ENCODE measurements around the gene PGM5. TPM values are rescaled to one million over a fixed set of nuclear protein-coding genes. Genes with fewer than 3 reads are reported as not detected.

Gene PGM5
- total and polyA plus RNA-seq, 2 of the 4 experiments (the other 2 are of a cell fraction) = 8.3 to 14.7 TPM

DNA sequence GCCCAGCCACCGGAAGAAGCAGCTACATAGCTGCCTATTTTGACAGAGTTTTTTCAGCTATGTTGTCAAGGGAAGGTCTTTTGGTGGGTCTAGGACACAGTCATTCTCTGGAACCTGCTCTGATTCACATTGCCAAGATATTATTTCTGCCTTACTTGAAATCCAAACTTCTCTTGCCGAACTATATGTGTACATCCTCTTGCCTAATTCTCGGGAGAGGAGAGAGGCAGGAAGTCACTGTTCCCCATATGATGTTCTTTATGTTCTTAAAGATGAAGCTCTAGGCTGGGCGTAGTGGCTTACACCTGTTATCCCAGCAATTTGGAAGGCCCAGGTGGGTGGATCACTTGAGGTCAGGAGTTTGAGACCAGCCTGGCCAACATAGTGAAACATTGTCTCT is 175.7 kb downstream of the PGM5 start:
- dilution Hi-C loops (cut with HindIII; ENCODE audit: low sequenced_read_pairs, unreplicated experiment) = no loop called here
- Histone ChIP-seq H3K9me3 (ENCODE audit: control insufficient read depth, insufficient read depth, low read length) (no peaks in the 10 kb centered on the region), H3K36me3 (ENCODE audit: control insufficient read depth, insufficient read depth, low read length) (no peaks in the 10 kb centered on the region), H2BK5ac (ENCODE audit: low read depth, low read length, poor library complexity, severe bottlenecking) (no peak overlapping the region), H4K8ac (ENCODE audit: low read depth in 2 of 2, low read length in 2 of 2) (no peak overlapping the region), H2AFZ (replicated peaks; ENCODE audit: low read length, poor library complexity) (no peak overlapping the region), H4K91ac (ENCODE audit: insufficient read depth, low read depth, low read length) (no peak overlapping the region), H4K20me1 (ENCODE audit: insufficient read depth, low read length) (no peaks in the 10 kb centered on the region), H3K9me1 (ENCODE audit: insufficient read depth, low read length) (no peaks in the 10 kb centered on the region), H3K56ac (ENCODE audit: extremely low read depth, insufficient read depth, low read length) (no peak overlapping the region), H3K4me1 (ENCODE audit: control insufficient read depth, insufficient read depth, low read length) (no peaks in the 10 kb centered on the region), H3K79me1 (ENCODE audit: low read depth in 1 of 2, low read length in 2 of 2) (no peaks in the 10 kb centered on the region), H2BK15ac (ENCODE audit: low read depth, low read length) (no peak overlapping the region), H2BK20ac (ENCODE audit: low read depth, low read length) (no peak overlapping the region), H4K5ac (ENCODE audit: low read depth, low read length) (no peak overlapping the region), H3K27me3 (ENCODE audit: control insufficient read depth, insufficient read depth, low read length) (no peaks in the 10 kb centered on the region), H3K27ac (ENCODE audit: insufficient read depth, low read length) (no peak overlapping the region), H3K4ac (ENCODE audit: low read depth, low read length) (no peak overlapping the region), H3K9ac (ENCODE audit: low read depth, low read length) (no peak overlapping the region), H2AK9ac (replicated peaks; ENCODE audit: low read depth, low read length, poor library complexity) (no peak overlapping the region), H3K4me3 (ENCODE audit: insufficient read depth, low read depth, low read length) (no peak overlapping the region), H3K4me2 (ENCODE audit: low read depth, low read length) (no peak overlapping the region), H2AK5ac (ENCODE audit: low read depth, low read length) (no peak overlapping the region), H2BK120ac (ENCODE audit: low read depth, low read length) (no peak overlapping the region), H3K23ac (ENCODE audit: low read depth, low read length) (no peak overlapping the region), H3K18ac (ENCODE audit: low read depth, low read length) (no peak overlapping the region), H3K14ac (replicated peaks; ENCODE audit: low read depth, low read length) (no peak overlapping the region)
- no CpG with 5 or more reads among the region's 4 CpGs for WGBS, 2 experiments (ENCODE audit: extremely low coverage in 2 of 2, insufficient read length in 1 of 2)
- CTCF ChIA-PET = no interaction called here
- in situ Hi-C loops (cut with MboI; ENCODE audit: low sequenced_read_pairs) = no loop called here
- TF ChIP-seq, protein P1, sequence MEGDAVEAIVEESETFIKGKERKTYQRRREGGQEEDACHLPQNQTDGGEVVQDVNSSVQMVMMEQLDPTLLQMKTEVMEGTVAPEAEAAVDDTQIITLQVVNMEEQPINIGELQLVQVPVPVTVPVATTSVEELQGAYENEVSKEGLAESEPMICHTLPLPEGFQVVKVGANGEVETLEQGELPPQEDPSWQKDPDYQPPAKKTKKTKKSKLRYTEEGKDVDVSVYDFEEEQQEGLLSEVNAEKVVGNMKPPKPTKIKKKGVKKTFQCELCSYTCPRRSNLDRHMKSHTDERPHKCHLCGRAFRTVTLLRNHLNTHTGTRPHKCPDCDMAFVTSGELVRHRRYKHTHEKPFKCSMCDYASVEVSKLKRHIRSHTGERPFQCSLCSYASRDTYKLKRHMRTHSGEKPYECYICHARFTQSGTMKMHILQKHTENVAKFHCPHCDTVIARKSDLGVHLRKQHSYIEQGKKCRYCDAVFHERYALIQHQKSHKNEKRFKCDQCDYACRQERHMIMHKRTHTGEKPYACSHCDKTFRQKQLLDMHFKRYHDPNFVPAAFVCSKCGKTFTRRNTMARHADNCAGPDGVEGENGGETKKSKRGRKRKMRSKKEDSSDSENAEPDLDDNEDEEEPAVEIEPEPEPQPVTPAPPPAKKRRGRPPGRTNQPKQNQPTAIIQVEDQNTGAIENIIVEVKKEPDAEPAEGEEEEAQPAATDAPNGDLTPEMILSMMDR (conservative IDR thresholded peaks at IDR 0.05; ENCODE audit: low read depth, low read length) = no peak
- TF ChIP-seq RAD21 (IDR thresholded peaks at IDR 0.05; ENCODE audit: low read length) (no peak), BHLHE40 (IDR thresholded peaks at IDR 0.05; ENCODE audit: low read depth, low read length) (no peak), RCOR1 (IDR thresholded peaks at IDR 0.05; ENCODE audit: insufficient replicate concordance, low read length) (no peak), MAZ (IDR thresholded peaks at IDR 0.05; ENCODE audit: borderline replicate concordance, low read depth, low read length) (no peak), CHD1 (IDR thresholded peaks at IDR 0.05; ENCODE audit: low read depth, low read length) (no peak), FOS (IDR thresholded peaks at IDR 0.05; ENCODE audit: low read depth, low read length) (no peak), SMC3 (IDR thresholded peaks at IDR 0.05; ENCODE audit: low read depth, low read length) (no peak), POLR2A (IDR thresholded peaks at IDR 0.05; ENCODE audit: low read depth, low read length) (no peak)
- TF ChIP-seq, protein P2, sequence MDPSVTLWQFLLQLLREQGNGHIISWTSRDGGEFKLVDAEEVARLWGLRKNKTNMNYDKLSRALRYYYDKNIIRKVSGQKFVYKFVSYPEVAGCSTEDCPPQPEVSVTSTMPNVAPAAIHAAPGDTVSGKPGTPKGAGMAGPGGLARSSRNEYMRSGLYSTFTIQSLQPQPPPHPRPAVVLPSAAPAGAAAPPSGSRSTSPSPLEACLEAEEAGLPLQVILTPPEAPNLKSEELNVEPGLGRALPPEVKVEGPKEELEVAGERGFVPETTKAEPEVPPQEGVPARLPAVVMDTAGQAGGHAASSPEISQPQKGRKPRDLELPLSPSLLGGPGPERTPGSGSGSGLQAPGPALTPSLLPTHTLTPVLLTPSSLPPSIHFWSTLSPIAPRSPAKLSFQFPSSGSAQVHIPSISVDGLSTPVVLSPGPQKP (IDR thresholded peaks at IDR 0.05; ENCODE audit: borderline replicate concordance, low read depth, low read length) = no peak
- POLR2A ChIA-PET (ENCODE audit: unreplicated experiment) = no interaction called here
- BruUV-seq (replicated peaks) = no TSS peak
- intact Hi-C loops (cut with micrococcal nuclease) = no loop called here
- DNase-seq (no peak), ATAC-seq (ENCODE audit: low read depth) (no peak)
